ENCODE measurements around the gene S100A8. TPM values are rescaled to one million over a fixed set of nuclear protein-coding genes. Genes with fewer than 3 reads are reported as not detected.
"Not testable (repeated sequence)": the region's sequence is repeated elsewhere in the genome, so short reads cannot be mapped to it uniquely, and the experiment has no call there.

S100A8 gene
- total and polyA plus RNA-seq, 2 experiments from 2014 or later = not detected

GRCh38 chr1:153350321-153350957 lies 40.4 kb downstream of the S100A8 start:
- DNase-seq = no peak
- Histone ChIP-seq H3F3A (ENCODE audit: insufficient read depth) (no peaks in the 10 kb centered on the region), H2AFZ (no peak overlapping the region), H3K4me3 (no peak overlapping the region), H4K20me1 (ENCODE audit: insufficient read depth) (no peaks in the 10 kb centered on the region), H3K9me3 (ENCODE audit: low read depth) (no peaks in the 10 kb centered on the region), H3K4me2 (ENCODE audit: unreplicated experiment) (no peak overlapping the region), H3K9ac (no peak overlapping the region), H3K27me3 (replicated peaks; ENCODE audit: insufficient read depth) (peaks cover 40% of the 10 kb centered on the region), H3K27ac (no peak overlapping the region), H3K4me1 (ENCODE audit: insufficient read depth) (no peaks in the 10 kb centered on the region), H3K79me2 (ENCODE audit: insufficient read depth) (no peaks in the 10 kb centered on the region), H3K36me3 (ENCODE audit: low read depth) (no peaks in the 10 kb centered on the region), H3K9me2 (ENCODE audit: insufficient read depth) (no peaks in the 10 kb centered on the region)
- 0 to 9% methylated on average over 1 of the region's 1 CpG for WGBS, 2 experiments (ENCODE audit: low coverage in 1 of 2, low lambda C conversion rate in 2 of 2, missing lambda C conversion rate in 2 of 2)
- TF ChIP-seq EZH2phosphoT487 (IDR thresholded peaks at IDR 0.05; ENCODE audit: insufficient read depth, low read depth) (no peak), EZH2 (IDR thresholded peaks at IDR 0.05; ENCODE audit: insufficient read depth, poor library complexity, severe bottlenecking) (no peak)
- in situ Hi-C loops (cut with MboI) = loop anchor here (25.0 kb wide), 1 partner anchor 387 kb away; the partner anchor contains the start of gene INTS3

GRCh38 chr1:153349363-153350320 lies 41.2 kb downstream of the S100A8 start:
- Histone ChIP-seq H3K36me3 (ENCODE audit: low read depth) (no peaks in the 10 kb centered on the region), H3F3A (ENCODE audit: insufficient read depth) (no peaks in the 10 kb centered on the region), H3K4me3 (no peak overlapping the region), H3K27ac (no peak overlapping the region), H3K9ac (no peak overlapping the region), H2AFZ (no peak overlapping the region), H3K9me3 (ENCODE audit: low read depth) (no peaks in the 10 kb centered on the region), H3K4me2 (ENCODE audit: unreplicated experiment) (no peak overlapping the region), H4K20me1 (ENCODE audit: insufficient read depth) (no peaks in the 10 kb centered on the region), H3K27me3 (replicated peaks; ENCODE audit: insufficient read depth) (peaks cover 40% of the 10 kb centered on the region), H3K4me1 (ENCODE audit: insufficient read depth) (no peaks in the 10 kb centered on the region), H3K79me2 (ENCODE audit: insufficient read depth) (no peaks in the 10 kb centered on the region), H3K9me2 (ENCODE audit: insufficient read depth) (no peaks in the 10 kb centered on the region)
- no peak for DNase-seq
- WGBS, 2 experiments (ENCODE audit: low coverage in 1 of 2, low lambda C conversion rate in 2 of 2, missing lambda C conversion rate in 2 of 2) = 40 to 42% methylated on average over 16 to 17 of the region's 17 CpGs
- TF ChIP-seq EZH2phosphoT487 (IDR thresholded peaks at IDR 0.05; ENCODE audit: insufficient read depth, low read depth) = no peak
- no peak for TF ChIP-seq EZH2 (IDR thresholded peaks at IDR 0.05; ENCODE audit: insufficient read depth, poor library complexity, severe bottlenecking)
- in situ Hi-C loops (cut with MboI) = loop anchor here (25.0 kb wide), 1 partner anchor 388 kb away; the partner anchor contains the start of gene INTS3

GRCh38 chr1:153348511-153349362 lies 42.1 kb downstream of the S100A8 start, which contains the start of gene PGLYRP4:
PGLYRP4 (minus strand) TSS chr1:153348841; CDS start chr1:153347932, 909 bp downstream.
- Histone ChIP-seq H2AFZ (no peak within 1 kb of the TSS), H3K4me1 (ENCODE audit: insufficient read depth) (no peaks in the 10 kb centered on the region), H3K27ac (no peak within 1 kb of the TSS), H3K4me3 (no peak within 1 kb of the TSS), H3K27me3 (replicated peaks; ENCODE audit: insufficient read depth) (peaks cover 40% of the 10 kb centered on the region), H3K9me2 (ENCODE audit: insufficient read depth) (no peaks in the 10 kb centered on the region), H3K9me3 (ENCODE audit: low read depth) (no peaks in the 10 kb centered on the region), H3K36me3 (ENCODE audit: low read depth) (no peaks in the 10 kb centered on the region), H3K4me2 (ENCODE audit: unreplicated experiment) (no peak within 1 kb of the TSS), H3K9ac (no peak within 1 kb of the TSS), H4K20me1 (ENCODE audit: insufficient read depth) (no peaks in the 10 kb centered on the region), H3F3A (ENCODE audit: insufficient read depth) (no peaks in the 10 kb centered on the region), H3K79me2 (ENCODE audit: insufficient read depth) (no peaks in the 10 kb centered on the region)
- DNase-seq = no peak
- in situ Hi-C loops (cut with MboI) = no loop called here
- 41 to 42% methylated on average over 10 of the region's 10 CpGs for WGBS, 2 experiments (ENCODE audit: low coverage in 1 of 2, low lambda C conversion rate in 2 of 2, missing lambda C conversion rate in 2 of 2)
- TF ChIP-seq EZH2 (IDR thresholded peaks at IDR 0.05; ENCODE audit: insufficient read depth, poor library complexity, severe bottlenecking) = no peak
- TF ChIP-seq EZH2phosphoT487 (IDR thresholded peaks at IDR 0.05; ENCODE audit: insufficient read depth, low read depth) = no peak

GRCh38 chr1:153347856-153348255 lies 43.0 kb downstream of the S100A8 start:
- H3F3A ChIP-seq (ENCODE audit: insufficient read depth) = no peaks in the 10 kb centered on the region
- H3K79me2 ChIP-seq (ENCODE audit: insufficient read depth) = no peaks in the 10 kb centered on the region
- no peak overlapping the region for H3K9ac ChIP-seq
- no peak for DNase-seq
- WGBS, 2 experiments (ENCODE audit: low coverage in 1 of 2, low lambda C conversion rate in 2 of 2, missing lambda C conversion rate in 2 of 2) = 22 to 33% methylated on average over 7 of the region's 7 CpGs
- H3K36me3 ChIP-seq (ENCODE audit: low read depth) = no peaks in the 10 kb centered on the region
- H3K4me2 ChIP-seq (ENCODE audit: unreplicated experiment) = no peak overlapping the region
- H2AFZ ChIP-seq = no peak overlapping the region
- H4K20me1 ChIP-seq (ENCODE audit: insufficient read depth) = no peaks in the 10 kb centered on the region
- H3K27me3 ChIP-seq (replicated peaks; ENCODE audit: insufficient read depth) = peaks cover 40% of the 10 kb centered on the region
- no peak overlapping the region for H3K27ac ChIP-seq
- H3K4me1 ChIP-seq (ENCODE audit: insufficient read depth) = no peaks in the 10 kb centered on the region
- H3K4me3 ChIP-seq = no peak overlapping the region
- TF ChIP-seq EZH2 (IDR thresholded peaks at IDR 0.05; ENCODE audit: insufficient read depth, poor library complexity, severe bottlenecking) (no peak), EZH2phosphoT487 (IDR thresholded peaks at IDR 0.05; ENCODE audit: insufficient read depth, low read depth) (no peak)
- in situ Hi-C loops (cut with MboI) = no loop called here
- H3K9me3 ChIP-seq (ENCODE audit: low read depth) = no peaks in the 10 kb centered on the region
- no peaks in the 10 kb centered on the region for H3K9me2 ChIP-seq (ENCODE audit: insufficient read depth)

GRCh38 chr1:153347049-153347448 lies 43.8 kb downstream of the S100A8 start:
- H3K4me2 ChIP-seq (ENCODE audit: unreplicated experiment); H3K27ac ChIP-seq; H3K4me1 ChIP-seq (ENCODE audit: insufficient read depth); H4K20me1 ChIP-seq (ENCODE audit: insufficient read depth); H3K4me3 ChIP-seq; H3K9me2 ChIP-seq (ENCODE audit: insufficient read depth); H3F3A ChIP-seq (ENCODE audit: insufficient read depth); H3K79me2 ChIP-seq (ENCODE audit: insufficient read depth); H3K36me3 ChIP-seq (ENCODE audit: low read depth); H3K9ac ChIP-seq; in situ Hi-C loops (cut with MboI); DNase-seq; H3K9me3 ChIP-seq (ENCODE audit: low read depth); H2AFZ ChIP-seq: not testable (repeated sequence)
- peaks cover 38% of the 10 kb centered on the region for H3K27me3 ChIP-seq (replicated peaks; ENCODE audit: insufficient read depth)
- WGBS, 2 experiments (ENCODE audit: low coverage in 1 of 2, low lambda C conversion rate in 2 of 2, missing lambda C conversion rate in 2 of 2) = 58 to 62% methylated on average over 14 of the region's 14 CpGs
